GM10266 (cell line): Measurements from ENCODE around the gene VSIR.

Experiments
- DNase-seq: peaks from one replicate; pipeline ENCODE4 v3.0.0; 2012; ENCODE audit errors: extremely low spot score
- CTCF ChIP-seq: IDR thresholded peaks from 2 replicates; pipeline ENCODE4 v1.5.1; 2012; ENCODE audit warnings: mild to moderate bottlenecking, low read depth; ENCODE audit not compliant: control insufficient read depth, insufficient read depth; ENCODE audit errors: missing control alignments

VSIR gene

GRCh38 chr10:71748671-71749191 is 24.6 kb downstream of the VSIR start:
- peak; percentile 64 for DNase-seq

GRCh38 chr10:71747551-71748523 is 25.5 kb downstream of the VSIR start:
- TF ChIP-seq CTCF, result no peak

More at GRCh38 chr10:71748671-71749191, 24.6 kb downstream of the VSIR start:
- peak; percentile 11 for TF ChIP-seq CTCF

GRCh38 chr10:71747039-71747531 is 26.2 kb downstream of the VSIR start:
- no peak for DNase-seq
- no peak for TF ChIP-seq CTCF

More at GRCh38 chr10:71747551-71748523, 25.5 kb downstream of the VSIR start:
- peak; percentile 62 for DNase-seq

DNA sequence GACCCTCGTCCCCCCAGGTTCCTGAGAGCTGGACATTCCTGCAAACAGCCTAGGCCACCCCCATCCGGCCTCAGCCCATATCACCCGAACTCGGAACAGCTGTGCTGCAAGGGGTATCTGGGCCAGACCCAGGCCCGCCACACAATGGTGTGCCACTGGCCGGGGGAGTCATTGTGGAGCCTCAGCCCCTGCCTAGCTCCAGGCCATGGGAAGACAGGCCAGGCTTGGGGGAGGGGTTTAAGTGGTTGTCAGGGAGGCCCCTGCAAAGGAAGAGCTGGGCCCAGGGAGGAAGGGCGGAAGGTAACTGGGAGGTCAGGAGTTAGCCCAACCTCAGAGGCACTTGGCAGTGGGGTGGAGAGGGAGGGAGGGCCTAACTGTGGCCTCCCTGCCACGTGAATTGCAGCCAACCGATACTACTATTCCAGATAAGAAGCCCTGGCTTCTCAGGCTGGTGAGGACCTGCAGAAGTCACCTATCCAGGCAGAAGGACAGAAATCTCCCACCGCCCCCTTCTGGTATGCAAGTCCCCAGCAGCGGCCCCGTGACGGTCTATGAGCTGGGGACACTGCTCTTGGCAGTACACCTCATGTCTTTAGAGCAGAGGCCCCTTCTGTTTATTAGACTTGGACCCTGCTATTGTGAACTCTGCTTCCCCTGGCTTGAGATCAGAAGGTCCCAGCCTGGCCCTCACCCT is 26.8 kb downstream of the VSIR start:
- no peak for DNase-seq
- no peak for TF ChIP-seq CTCF

- TF ChIP-seq CTCF, result no peak
- DNase-seq, result no peak
These were observed 27.6 kb downstream of the VSIR start for GRCh38 chr10:71745664-71746250.

- no peak for DNase-seq
- no peak for TF ChIP-seq CTCF
These were observed 28.2 kb downstream of the VSIR start for GRCh38 chr10:71744897-71745663.
